ENCODE data around the gene CHEK2.
A peak's percentile ranks its signal among the peaks of the same experiment; 100 is the strongest.
"Not testable (repeated sequence)": the region's sequence is repeated elsewhere in the genome, so short reads cannot be mapped to it uniquely, and the experiment has no call there.

CHEK2 gene

DNA sequence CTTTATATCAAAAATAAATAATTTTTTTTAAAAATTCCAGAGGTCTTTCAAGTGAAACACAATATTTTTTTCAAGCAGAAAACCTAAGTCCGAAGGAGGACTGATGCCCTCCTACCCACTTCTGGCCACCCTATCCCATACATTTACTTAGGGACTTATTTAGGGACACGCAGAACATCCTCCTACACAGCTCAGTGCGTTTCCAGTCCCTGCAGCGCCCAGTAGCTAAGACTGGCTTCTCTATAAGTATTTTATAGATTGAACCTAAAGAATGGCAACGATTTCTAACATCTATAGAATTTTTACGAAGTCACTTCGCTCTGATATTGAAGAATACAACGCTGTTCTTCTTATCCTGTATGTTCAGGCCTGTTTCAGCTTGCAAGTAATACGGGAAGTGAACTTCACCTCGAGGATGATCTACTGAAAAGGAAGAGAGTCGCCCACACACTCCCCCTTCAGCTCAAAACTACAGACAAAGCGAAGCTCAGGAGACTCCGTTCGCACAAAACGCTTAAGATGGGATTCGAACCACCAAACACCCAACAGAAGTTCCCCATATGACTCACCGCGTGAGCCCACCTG is 328 bp downstream of the CHEK2 start:
- peak; percentile 65 to 71 for DNase-seq

DNA sequence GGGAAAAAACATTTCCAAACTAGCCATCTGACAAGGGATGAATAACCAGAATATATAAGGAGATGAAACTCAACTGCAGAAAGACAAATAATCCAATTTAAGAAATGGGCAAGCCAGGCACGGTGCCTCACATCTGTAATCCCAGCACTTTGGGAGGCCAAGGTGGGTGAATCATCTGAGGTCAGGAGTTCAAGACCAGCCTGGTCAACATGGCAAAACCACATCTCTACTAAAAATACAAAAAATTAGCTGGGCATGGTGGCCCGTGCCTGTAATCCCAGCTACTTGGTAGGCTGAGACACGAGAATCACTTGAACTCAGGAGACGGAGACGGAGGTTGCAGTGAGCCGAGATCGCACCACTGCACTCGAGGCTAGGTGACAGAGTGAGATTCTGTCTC is 2.7 kb downstream of the CHEK2 start:
- DNase-seq, result not testable (repeated sequence)

GRCh38 chr22:28737701-28738100 is 3.9 kb downstream of the CHEK2 start:
- no peak for DNase-seq

DNA sequence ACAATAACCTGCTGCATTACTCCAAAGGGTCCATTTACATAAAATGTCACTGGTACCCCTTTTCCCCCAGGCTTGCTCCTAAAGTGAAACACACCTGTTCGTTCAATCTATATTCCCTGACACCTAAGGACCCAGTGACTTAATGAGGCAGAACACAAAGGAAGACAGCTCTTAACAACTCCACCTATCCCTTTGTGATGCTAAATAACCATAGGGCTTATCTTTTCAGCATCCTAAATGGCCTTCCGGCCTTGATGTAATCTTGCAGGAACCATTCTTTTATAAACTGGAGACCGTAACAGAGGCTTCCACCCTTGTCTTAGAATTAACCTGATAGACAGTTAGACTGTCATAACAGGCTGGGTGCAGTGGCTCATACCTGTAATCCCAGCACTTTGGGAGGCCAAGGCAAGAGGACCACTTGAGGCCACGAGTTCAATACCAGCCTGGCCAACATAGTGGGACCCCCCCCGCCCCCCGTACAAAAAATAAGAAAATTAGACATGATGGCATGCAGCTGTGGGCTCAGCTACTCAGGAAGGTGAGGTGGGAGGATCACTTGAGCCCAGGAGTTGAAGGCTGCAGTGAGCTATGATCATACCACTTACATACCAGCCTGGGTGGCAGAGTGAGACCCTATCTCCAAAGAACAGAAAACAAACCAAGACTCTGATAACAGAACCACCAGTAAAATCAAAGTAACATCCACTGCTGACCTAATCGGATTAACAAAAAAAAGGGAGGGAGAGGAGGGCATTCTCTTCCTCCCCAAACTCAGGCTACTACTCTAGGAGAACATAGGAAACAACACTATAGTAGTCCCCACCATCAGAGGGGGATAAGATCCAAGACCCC is 5.1 kb downstream of the CHEK2 start:
- no peak for DNase-seq

DNA sequence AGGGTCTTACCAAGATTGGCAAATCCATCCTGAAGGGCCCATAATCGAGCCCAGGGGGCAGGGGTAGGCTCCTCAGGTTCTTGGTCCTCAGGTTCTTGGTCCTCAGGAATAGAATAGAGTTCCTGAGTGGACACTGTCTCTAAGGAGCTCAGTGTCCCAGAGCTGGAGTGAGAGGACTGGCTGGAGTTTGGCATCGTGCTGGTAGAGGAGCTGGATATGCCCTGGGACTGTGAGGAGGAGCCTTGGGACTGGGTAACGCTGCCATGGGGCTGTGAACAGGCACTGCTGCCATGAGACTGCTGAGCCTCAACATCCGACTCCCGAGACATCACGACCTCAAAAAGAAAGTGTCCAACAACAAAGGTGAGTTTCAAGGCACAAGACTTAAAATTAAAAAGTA is 7.2 kb downstream of the CHEK2 start:
- DNase-seq, result no peak

DNA sequence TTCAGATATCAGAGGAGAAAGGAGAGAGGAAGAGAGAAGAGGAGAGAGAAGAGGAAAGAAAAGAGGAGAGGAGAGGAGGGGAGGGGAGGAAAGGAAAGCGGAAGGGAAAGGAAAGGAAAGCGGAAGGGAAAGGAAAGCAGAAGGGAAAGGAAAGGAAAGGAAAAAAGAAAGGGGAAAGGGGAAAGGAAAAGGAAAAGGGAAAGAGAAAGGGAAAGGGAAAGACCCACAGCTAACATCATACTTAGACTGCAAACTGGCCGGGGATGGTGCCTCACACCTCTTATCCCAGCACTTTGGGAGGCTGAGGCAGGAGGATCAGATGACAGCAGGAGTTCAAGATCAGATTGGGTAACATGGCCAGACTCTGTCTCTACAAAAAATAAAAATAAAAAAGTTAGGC is 11.4 kb downstream of the CHEK2 start:
- DNase-seq, result no peak

DNA sequence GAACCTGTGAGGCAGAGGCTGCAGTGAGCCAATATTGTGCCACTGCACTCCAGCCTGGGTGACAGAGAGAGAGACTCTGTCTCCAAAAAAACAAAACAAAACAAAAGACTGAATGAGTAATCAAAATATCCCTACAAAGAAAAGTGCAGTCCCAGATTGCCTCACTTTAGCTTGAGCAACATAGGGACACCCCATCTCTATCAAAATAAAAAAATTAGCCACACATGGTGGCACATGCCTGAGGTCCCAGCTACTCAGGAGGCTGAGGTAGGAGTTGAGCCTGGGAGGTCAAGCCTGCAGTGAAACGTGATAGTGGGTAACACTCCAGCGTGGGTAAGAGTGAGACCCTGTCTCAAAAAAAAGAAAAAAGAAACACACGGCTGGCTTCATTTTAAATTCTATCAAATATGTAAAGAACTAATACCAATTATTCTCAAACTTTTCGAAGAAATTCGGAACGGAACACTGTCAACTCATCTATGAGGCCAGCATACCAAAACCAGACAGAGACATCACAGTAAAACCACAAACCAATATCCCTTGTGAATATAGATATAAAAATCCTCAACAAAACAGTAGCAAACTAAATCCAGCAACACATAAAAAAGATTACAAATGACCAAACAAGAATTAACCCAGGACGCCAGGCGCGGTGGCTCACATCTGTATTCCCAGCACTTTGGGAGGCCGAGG is 12.9 kb downstream of the CHEK2 start:
- no peak for DNase-seq

DNA sequence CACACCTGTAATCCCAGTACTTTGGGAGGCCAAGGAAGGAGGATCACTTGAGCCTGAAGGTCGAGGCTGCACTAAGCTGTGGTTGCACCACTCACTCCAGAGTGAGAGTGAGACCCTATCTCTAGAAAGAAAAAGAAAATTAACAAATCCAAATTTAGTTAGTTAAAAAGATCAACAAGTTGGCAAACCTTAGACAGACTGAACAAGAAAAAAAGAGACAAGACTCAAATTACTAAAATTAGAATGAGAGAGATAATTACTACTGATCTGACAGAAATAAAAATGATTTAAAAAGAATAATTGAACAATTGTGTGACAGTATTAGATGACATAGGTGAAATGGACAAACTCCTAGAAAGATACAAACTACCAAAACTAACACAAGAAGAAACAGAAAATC is 13.6 kb downstream of the CHEK2 start:
- DNase-seq, result no peak

DNA sequence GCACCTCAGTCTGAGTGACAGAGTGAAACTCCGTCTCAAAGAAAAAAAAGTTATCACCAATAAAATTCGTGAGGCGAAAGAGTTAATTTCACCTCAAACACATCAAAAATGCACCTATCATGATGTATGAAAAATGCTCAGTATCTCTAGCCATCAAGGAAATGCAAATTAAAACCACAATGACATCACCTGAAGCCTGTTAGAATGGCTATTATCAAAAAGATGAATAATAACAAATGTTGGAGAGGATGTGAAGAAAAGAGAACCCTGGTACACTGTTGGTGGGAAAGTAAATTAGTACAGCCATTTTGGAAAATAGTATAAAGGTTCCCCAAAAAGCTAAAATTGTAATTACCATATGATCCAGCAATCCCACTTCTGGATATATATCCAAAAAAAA is 23.6 kb downstream of the CHEK2 start:
- no peak for DNase-seq

DNA sequence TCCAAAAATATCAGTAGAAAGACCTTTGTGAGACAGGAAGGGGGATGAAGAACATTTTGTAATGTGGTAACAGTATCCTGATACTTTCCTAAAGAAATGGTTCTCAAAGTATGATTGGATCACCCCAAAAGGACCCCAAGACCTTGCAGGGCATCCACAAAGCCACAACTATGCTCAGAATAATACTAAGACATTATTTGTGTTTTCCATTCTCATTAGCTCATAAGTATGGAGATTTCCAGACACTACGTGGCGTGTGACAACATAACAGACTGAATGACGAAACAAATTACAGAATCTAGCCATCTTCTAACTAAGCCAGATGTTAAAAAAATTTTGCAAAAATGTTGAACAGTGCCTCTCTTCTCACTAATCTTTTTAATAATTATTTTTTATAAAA is 24.9 kb downstream of the CHEK2 start:
- DNase-seq, result no peak

- DNase-seq, result no peak
Measured at GRCh38 chr22:28715611-28716010, 26.0 kb downstream of the CHEK2 start.

GRCh38 chr22:28714043-28714628 is 27.5 kb downstream of the CHEK2 start:
- DNase-seq, result no peak

GRCh38 chr22:28711820-28712777 is 29.5 kb downstream of the CHEK2 start:
- DNase-seq, result no peak

DNA sequence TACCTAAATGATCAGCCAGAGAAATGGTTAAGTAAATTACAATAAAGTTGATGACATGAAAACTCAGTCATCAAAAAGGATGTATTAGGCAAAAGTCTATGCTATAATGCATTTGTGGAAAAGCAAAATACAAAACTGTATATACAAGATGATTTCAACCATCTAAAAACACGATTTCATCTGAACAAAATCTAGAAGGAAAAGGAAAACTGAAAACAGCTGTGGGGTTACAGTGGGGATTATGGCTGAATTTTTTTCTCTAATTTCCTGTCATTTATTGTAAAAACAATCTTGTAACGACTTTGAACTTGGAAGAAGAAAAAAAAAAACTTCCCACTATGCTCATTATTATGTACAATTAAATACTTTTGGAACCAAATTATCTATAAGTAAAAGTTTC is 30.3 kb downstream of the CHEK2 start:
- no peak for DNase-seq

DNA sequence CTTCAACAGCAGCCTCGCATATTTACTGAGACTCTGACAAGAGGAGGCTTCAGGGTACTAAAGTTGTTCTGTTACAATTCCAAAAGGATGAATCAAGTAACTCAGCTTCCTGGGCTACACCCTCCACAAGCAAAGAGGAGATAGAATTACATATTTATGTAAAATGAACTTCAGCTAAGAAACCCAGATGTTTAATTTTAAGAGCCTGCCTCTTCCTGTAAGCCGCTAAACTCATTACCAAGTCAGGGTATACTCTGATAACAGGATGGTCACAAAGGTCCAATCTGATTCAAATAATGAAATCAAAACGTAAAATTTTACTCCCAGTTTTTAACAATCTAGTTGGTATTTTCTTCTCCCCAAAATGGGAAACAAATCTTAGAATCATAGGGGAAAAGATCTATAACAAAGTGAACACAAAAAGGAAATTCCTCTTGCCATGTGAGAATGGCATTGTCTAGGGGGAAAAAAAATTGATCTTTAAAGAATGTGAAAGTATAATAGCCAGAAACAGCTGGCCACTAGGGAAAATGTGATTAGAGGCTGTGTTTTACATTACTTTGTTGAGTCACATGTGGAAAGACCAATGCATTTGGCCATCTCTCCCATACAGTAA is 30.9 kb downstream of the CHEK2 start:
- DNase-seq, result no peak

DNA sequence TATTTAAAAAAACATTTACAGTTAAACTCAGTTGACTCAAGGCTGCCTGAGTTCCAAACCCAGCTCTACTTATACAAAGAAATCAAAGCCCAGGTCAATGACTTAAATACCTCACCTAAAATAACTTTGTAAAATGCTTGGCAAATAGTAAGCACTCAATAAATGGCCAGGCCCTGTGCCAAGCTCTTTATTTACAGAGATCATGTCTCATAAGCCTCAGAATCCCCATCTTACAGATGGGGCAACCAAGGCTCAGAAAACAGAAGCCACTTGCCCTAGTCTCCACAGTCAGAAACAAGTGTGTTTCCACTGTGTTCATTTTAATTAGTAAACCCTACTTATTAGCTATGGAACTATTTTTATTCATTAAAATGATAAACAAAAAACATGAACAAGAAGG is 31.5 kb downstream of the CHEK2 start:
- no peak for DNase-seq

DNA sequence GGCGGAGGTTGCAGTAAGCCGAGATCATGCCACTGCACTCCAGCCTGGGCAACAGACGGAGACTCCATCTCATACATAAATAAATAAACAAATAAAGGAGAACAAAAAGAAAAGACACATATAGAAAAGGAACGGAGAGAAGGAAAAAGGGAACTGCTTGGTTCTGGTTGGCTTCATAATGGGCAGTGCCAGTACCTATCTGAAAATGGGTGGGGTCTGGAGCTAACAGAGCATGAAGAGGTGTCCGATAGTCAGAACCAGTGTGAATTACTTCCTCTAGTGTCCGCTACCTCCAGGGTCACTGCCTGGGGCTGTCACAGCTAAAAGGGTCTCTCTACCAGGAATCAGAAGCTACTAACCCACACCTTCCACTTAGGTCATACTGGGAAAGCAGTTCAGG is 34.8 kb downstream of the CHEK2 start:
- no peak for DNase-seq

DNA sequence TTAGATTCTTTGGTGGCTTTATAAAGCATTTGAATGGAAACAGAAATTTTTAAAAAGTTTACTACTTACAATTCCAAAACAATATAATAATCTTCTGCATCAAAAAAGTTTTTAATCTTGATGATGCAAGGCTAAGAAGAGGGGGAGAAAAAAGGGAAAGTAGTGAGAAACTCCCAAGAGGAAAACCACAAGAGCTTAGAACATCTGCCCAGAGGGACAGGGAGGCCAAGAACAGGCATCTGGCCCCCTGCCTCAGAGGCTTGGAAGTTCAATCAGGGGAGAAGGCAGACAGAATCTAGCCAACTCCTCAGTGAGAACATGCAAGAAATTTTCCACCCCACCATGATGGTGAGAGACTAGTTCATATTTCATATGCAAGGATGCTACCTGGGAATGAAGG is 38.2 kb downstream of the CHEK2 start:
- peak in 1 of 2 experiments; percentile 12 for DNase-seq

- DNase-seq, result no peak
Measured at GRCh38 chr22:28702891-28703290, 38.7 kb downstream of the CHEK2 start.

GRCh38 chr22:28693041-28693760 is 48.4 kb downstream of the CHEK2 start:
- DNase-seq, result not testable (repeated sequence)

GRCh38 chr22:28689796-28690195 is 51.8 kb downstream of the CHEK2 start:
- not testable (repeated sequence) for DNase-seq
